Measurements from ENCODE around the gene CAPSL.
"Not testable (repeated sequence)": the region's sequence is repeated elsewhere in the genome, so short reads cannot be mapped to it uniquely, and the experiment has no call there.

The CAPSL gene

GRCh38 chr5:35908228-35908627 lies 30.2 kb downstream of the CAPSL start:
- peaks cover 17% of the 10 kb centered on the region; the same call in 1 of the 2 replicates for H3K9me3 ChIP-seq (ENCODE audit: control insufficient read depth, insufficient read depth, low read length)
- H3K27ac ChIP-seq (ENCODE audit: low read depth, low read length): no peak overlapping the region
- no peak overlapping the region for H3K4me3 ChIP-seq (ENCODE audit: low read depth, low read length)
- H3K9ac ChIP-seq (ENCODE audit: low read depth, low read length): no peak overlapping the region
- no peaks in the 10 kb centered on the region for H3K4me1 ChIP-seq (ENCODE audit: control insufficient read depth, insufficient read depth, low read length)
- H3K36me3 ChIP-seq (ENCODE audit: control insufficient read depth, insufficient read depth, low read length): no peaks in the 10 kb centered on the region
- no peaks in the 10 kb centered on the region for H3K27me3 ChIP-seq (ENCODE audit: control insufficient read depth, insufficient read depth, low read length)

- H3K9ac ChIP-seq (ENCODE audit: low read depth, low read length): no peak overlapping the region
These were observed 33.8 kb downstream of the CAPSL start for GRCh38 chr5:35904443-35905132.

GRCh38 chr5:35903631-35904203 lies 34.7 kb downstream of the CAPSL start:
- peaks cover 2% of the 10 kb centered on the region; the same call in 1 of the 2 replicates for H3K9me3 ChIP-seq (ENCODE audit: control insufficient read depth, insufficient read depth, low read length)
- no peak overlapping the region for H3K27ac ChIP-seq (ENCODE audit: low read depth, low read length)
- no peaks in the 10 kb centered on the region for H3K27me3 ChIP-seq (ENCODE audit: control insufficient read depth, insufficient read depth, low read length)
- no peaks in the 10 kb centered on the region for H3K4me1 ChIP-seq (ENCODE audit: control insufficient read depth, insufficient read depth, low read length)
- H3K9ac ChIP-seq (ENCODE audit: low read depth, low read length): no peak overlapping the region
- H3K4me3 ChIP-seq (ENCODE audit: low read depth, low read length): no peak overlapping the region
- no peaks in the 10 kb centered on the region for H3K36me3 ChIP-seq (ENCODE audit: control insufficient read depth, insufficient read depth, low read length)

More at GRCh38 chr5:35904443-35905132, 33.8 kb downstream of the CAPSL start:
- no peak overlapping the region for H3K4me3 ChIP-seq (ENCODE audit: low read depth, low read length)
- H3K36me3 ChIP-seq (ENCODE audit: control insufficient read depth, insufficient read depth, low read length): no peaks in the 10 kb centered on the region
- H3K27me3 ChIP-seq (ENCODE audit: control insufficient read depth, insufficient read depth, low read length): no peaks in the 10 kb centered on the region
- H3K9me3 ChIP-seq (ENCODE audit: control insufficient read depth, insufficient read depth, low read length): peaks cover 2% of the 10 kb centered on the region; the same call in 1 of the 2 replicates
- no peaks in the 10 kb centered on the region for H3K4me1 ChIP-seq (ENCODE audit: control insufficient read depth, insufficient read depth, low read length)
- H3K27ac ChIP-seq (ENCODE audit: low read depth, low read length): no peak overlapping the region

- H3K4me3 ChIP-seq (ENCODE audit: low read depth, low read length): no peak overlapping the region
- peaks cover 2% of the 10 kb centered on the region; the same call in 1 of the 2 replicates for H3K9me3 ChIP-seq (ENCODE audit: control insufficient read depth, insufficient read depth, low read length)
- no peak overlapping the region for H3K9ac ChIP-seq (ENCODE audit: low read depth, low read length)
- no peaks in the 10 kb centered on the region for H3K27me3 ChIP-seq (ENCODE audit: control insufficient read depth, insufficient read depth, low read length)
- no peak overlapping the region for H3K27ac ChIP-seq (ENCODE audit: low read depth, low read length)
- no peaks in the 10 kb centered on the region for H3K36me3 ChIP-seq (ENCODE audit: control insufficient read depth, insufficient read depth, low read length)
- H3K4me1 ChIP-seq (ENCODE audit: control insufficient read depth, insufficient read depth, low read length): no peaks in the 10 kb centered on the region
These were observed 36.3 kb downstream of the CAPSL start for GRCh38 chr5:35902046-35902672.

GRCh38 chr5:35900972-35901695 lies 37.3 kb downstream of the CAPSL start:
- H3K9me3 ChIP-seq (ENCODE audit: control insufficient read depth, insufficient read depth, low read length): peaks cover 2% of the 10 kb centered on the region; the same call in 1 of the 2 replicates
- no peaks in the 10 kb centered on the region for H3K27me3 ChIP-seq (ENCODE audit: control insufficient read depth, insufficient read depth, low read length)
- H3K9ac ChIP-seq (ENCODE audit: low read depth, low read length): no peak overlapping the region
- no peak overlapping the region for H3K27ac ChIP-seq (ENCODE audit: low read depth, low read length)
- H3K36me3 ChIP-seq (ENCODE audit: control insufficient read depth, insufficient read depth, low read length): no peaks in the 10 kb centered on the region
- no peaks in the 10 kb centered on the region for H3K4me1 ChIP-seq (ENCODE audit: control insufficient read depth, insufficient read depth, low read length)
- H3K4me3 ChIP-seq (ENCODE audit: low read depth, low read length): no peak overlapping the region

GRCh38 chr5:35899800-35900199 lies 38.6 kb downstream of the CAPSL start:
- Histone ChIP-seq H3K27ac (ENCODE audit: low read depth, low read length) (no peak overlapping the region), H3K4me3 (ENCODE audit: low read depth, low read length) (no peak overlapping the region), H3K27me3 (ENCODE audit: control insufficient read depth, insufficient read depth, low read length) (no peaks in the 10 kb centered on the region), H3K9ac (ENCODE audit: low read depth, low read length) (no peak overlapping the region), H3K9me3 (ENCODE audit: control insufficient read depth, insufficient read depth, low read length) (peaks cover 2% of the 10 kb centered on the region; the same call in 1 of the 2 replicates), H3K4me1 (ENCODE audit: control insufficient read depth, insufficient read depth, low read length) (no peaks in the 10 kb centered on the region), H3K36me3 (ENCODE audit: control insufficient read depth, insufficient read depth, low read length) (no peaks in the 10 kb centered on the region)

GRCh38 chr5:35898952-35899660 lies 39.3 kb downstream of the CAPSL start:
- Histone ChIP-seq H3K4me3 (ENCODE audit: low read depth, low read length) (no peak overlapping the region), H3K4me1 (ENCODE audit: control insufficient read depth, insufficient read depth, low read length) (no peaks in the 10 kb centered on the region), H3K27ac (ENCODE audit: low read depth, low read length) (no peak overlapping the region), H3K27me3 (ENCODE audit: control insufficient read depth, insufficient read depth, low read length) (no peaks in the 10 kb centered on the region), H3K36me3 (ENCODE audit: control insufficient read depth, insufficient read depth, low read length) (no peaks in the 10 kb centered on the region), H3K9me3 (ENCODE audit: control insufficient read depth, insufficient read depth, low read length) (no peaks in the 10 kb centered on the region), H3K9ac (ENCODE audit: low read depth, low read length) (no peak overlapping the region)

GRCh38 chr5:35894131-35894530 lies 44.3 kb downstream of the CAPSL start:
- H3K27me3 ChIP-seq (ENCODE audit: control insufficient read depth, insufficient read depth, low read length): no peaks in the 10 kb centered on the region
- H3K9ac ChIP-seq (ENCODE audit: low read depth, low read length): no peak overlapping the region
- no peaks in the 10 kb centered on the region for H3K4me1 ChIP-seq (ENCODE audit: control insufficient read depth, insufficient read depth, low read length)
- H3K9me3 ChIP-seq (ENCODE audit: control insufficient read depth, insufficient read depth, low read length): no peaks in the 10 kb centered on the region
- H3K27ac ChIP-seq (ENCODE audit: low read depth, low read length): no peak overlapping the region
- no peak overlapping the region for H3K4me3 ChIP-seq (ENCODE audit: low read depth, low read length)
- no peaks in the 10 kb centered on the region for H3K36me3 ChIP-seq (ENCODE audit: control insufficient read depth, insufficient read depth, low read length)

- H3K9me3 ChIP-seq (ENCODE audit: control insufficient read depth, insufficient read depth, low read length); H3K4me1 ChIP-seq (ENCODE audit: control insufficient read depth, insufficient read depth, low read length); H3K36me3 ChIP-seq (ENCODE audit: control insufficient read depth, insufficient read depth, low read length); H3K27me3 ChIP-seq (ENCODE audit: control insufficient read depth, insufficient read depth, low read length); H3K27ac ChIP-seq (ENCODE audit: low read depth, low read length); H3K9ac ChIP-seq (ENCODE audit: low read depth, low read length); H3K4me3 ChIP-seq (ENCODE audit: low read depth, low read length): not testable (repeated sequence)
These were observed 45.6 kb downstream of the CAPSL start for GRCh38 chr5:35892799-35893198.

All from HUES48 (cell line).